ENCODE results near the gene PRTG.

PRTG gene

DNA sequence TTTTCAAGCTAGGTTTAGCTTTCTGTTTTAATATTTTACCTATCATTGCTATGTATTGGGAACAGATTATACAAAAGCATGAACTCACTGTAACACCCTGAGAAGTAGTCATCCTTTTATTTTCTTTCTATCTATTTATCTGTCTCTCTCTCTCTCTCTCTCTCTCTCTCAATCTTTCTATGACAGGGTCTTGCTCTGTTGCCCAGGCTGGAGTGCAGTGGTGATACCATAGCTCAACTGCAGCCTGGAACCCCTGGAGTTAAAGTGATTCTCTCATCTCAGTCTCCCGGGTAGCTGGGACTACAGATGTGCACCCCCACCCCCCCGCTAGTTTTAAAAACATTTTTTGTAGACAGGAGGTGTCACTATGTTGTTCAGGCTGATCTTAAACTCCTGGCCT is 28.9 kb downstream of the PRTG start:
- no peak overlapping the region for H3K4me3 ChIP-seq (ENCODE audit: low read depth, low read length)
- TF ChIP-seq, protein P1, sequence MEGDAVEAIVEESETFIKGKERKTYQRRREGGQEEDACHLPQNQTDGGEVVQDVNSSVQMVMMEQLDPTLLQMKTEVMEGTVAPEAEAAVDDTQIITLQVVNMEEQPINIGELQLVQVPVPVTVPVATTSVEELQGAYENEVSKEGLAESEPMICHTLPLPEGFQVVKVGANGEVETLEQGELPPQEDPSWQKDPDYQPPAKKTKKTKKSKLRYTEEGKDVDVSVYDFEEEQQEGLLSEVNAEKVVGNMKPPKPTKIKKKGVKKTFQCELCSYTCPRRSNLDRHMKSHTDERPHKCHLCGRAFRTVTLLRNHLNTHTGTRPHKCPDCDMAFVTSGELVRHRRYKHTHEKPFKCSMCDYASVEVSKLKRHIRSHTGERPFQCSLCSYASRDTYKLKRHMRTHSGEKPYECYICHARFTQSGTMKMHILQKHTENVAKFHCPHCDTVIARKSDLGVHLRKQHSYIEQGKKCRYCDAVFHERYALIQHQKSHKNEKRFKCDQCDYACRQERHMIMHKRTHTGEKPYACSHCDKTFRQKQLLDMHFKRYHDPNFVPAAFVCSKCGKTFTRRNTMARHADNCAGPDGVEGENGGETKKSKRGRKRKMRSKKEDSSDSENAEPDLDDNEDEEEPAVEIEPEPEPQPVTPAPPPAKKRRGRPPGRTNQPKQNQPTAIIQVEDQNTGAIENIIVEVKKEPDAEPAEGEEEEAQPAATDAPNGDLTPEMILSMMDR (IDR thresholded peaks at IDR 0.05; ENCODE audit: low read depth, low read length, missing control alignments): no peak
- in situ Hi-C loops (cut with HindIII; ENCODE audit: low sequenced_read_pairs): no loop called here
- DNase-seq (ENCODE audit: low read depth): no peak

DNA sequence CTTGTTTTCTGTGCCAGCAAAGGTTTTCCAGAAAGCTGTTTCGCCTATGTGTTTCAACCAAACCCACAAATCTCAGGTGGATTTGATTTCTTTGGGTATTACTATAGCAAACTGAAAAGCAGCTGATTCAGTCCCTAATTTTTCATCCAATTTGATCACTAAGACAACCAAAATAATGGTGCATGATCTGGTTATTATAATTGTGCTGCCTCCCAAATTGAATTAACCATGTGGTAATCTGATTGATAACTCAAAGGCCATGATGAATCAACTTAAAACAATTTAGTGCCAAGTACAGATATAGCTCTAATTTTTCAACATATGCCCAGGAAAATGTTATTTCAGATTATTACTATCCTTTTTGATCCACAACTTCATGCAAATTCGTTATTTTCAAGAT is 30.6 kb downstream of the PRTG start:
- in situ Hi-C loops (cut with HindIII; ENCODE audit: low sequenced_read_pairs): no loop called here
- TF ChIP-seq, protein P1 (IDR thresholded peaks at IDR 0.05; ENCODE audit: low read depth, low read length, missing control alignments): no peak
- H3K4me3 ChIP-seq (ENCODE audit: low read depth, low read length): no peak overlapping the region
- no peak for DNase-seq (ENCODE audit: low read depth)

DNA sequence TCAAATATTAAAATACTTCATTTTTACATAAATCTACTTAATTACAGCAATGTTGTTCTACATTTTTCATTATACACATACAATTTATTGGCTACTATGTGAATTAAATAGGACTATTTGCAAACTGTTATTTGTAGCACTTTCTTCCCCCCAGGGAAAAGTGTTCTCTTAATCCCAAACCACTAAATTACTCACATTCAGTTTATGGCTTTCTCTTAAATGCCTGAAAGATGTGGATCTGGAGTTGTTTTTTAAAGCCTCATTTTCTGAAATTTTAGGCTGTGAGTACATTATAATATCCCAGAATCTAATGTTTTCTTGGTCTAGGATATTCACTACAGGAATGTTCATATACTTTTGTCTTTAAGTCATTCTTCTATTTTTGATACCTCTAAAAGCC is 32.7 kb downstream of the PRTG start:
- TF ChIP-seq, protein P1 (IDR thresholded peaks at IDR 0.05; ENCODE audit: low read depth, low read length, missing control alignments): no peak
- in situ Hi-C loops (cut with HindIII; ENCODE audit: low sequenced_read_pairs): no loop called here
- H3K4me3 ChIP-seq (ENCODE audit: low read depth, low read length): no peak overlapping the region
- DNase-seq (ENCODE audit: low read depth): no peak

DNA sequence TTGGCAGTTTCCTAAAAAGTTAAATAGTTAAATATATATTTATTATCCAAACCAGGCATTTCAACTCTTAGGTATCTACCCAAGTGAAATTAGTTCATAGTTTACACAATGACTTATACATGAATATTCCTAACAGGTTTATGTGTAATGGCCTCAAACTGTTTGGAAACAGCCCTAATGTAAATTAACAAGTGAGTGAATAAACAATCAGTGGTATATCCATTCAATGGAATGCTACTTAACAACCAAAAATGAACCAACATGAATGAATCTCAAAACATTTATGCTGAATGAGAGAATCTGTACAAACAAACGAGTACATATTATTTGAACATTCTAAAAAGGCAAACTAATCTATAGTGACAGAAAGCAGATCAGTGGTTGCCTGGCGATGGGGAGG is 33.5 kb downstream of the PRTG start:
- in situ Hi-C loops (cut with HindIII; ENCODE audit: low sequenced_read_pairs): no loop called here
- TF ChIP-seq, protein P1 (IDR thresholded peaks at IDR 0.05; ENCODE audit: low read depth, low read length, missing control alignments): no peak
- no peak overlapping the region for H3K4me3 ChIP-seq (ENCODE audit: low read depth, low read length)
- no peak for DNase-seq (ENCODE audit: low read depth)

DNA sequence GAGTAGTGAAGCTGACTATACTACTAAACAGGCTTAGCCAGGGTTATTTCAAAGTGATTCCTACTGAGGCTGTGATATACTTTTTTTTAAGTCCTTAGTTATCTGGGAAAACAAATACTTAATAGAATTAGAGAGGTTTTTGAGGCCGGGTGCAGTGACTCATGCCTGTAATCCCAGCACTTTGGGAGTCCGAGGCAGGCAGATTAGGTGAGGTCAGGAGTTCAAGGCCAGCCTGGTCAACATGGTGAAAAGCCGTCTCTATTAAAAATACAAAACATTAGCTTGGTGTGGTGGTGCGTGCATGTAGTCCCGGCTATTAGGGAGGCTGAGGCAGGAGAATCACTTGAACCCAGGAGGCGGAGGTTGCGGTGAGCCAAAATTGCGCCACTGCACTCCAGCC is 34.2 kb downstream of the PRTG start:
- no peak for DNase-seq (ENCODE audit: low read depth)
- TF ChIP-seq, protein P1 (IDR thresholded peaks at IDR 0.05; ENCODE audit: low read depth, low read length, missing control alignments): no peak
- H3K4me3 ChIP-seq (ENCODE audit: low read depth, low read length): no peak overlapping the region
- in situ Hi-C loops (cut with HindIII; ENCODE audit: low sequenced_read_pairs): no loop called here

DNA sequence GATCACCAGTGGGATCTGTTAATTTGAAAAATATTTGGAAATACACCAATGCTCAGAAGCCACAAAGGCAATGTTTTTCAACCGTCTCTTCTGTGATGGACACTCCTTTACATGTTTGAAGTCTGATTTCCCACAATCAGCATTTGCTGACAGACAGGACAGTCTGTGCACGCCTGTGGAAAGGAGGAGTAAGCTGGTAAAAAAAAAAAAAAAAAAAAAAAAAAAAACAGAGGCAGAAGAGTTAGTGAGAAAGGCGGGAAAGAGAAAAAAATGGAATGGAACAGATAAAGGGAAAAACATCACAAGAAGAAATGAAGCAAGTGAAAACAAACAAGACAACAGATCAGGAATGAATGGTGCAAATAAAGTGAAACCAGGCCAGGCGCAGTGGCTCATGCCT is 35.0 kb downstream of the PRTG start:
- H3K4me3 ChIP-seq (ENCODE audit: low read depth, low read length): no peak overlapping the region
- TF ChIP-seq, protein P1 (IDR thresholded peaks at IDR 0.05; ENCODE audit: low read depth, low read length, missing control alignments): no peak
- in situ Hi-C loops (cut with HindIII; ENCODE audit: low sequenced_read_pairs): no loop called here
- no peak for DNase-seq (ENCODE audit: low read depth)

DNA sequence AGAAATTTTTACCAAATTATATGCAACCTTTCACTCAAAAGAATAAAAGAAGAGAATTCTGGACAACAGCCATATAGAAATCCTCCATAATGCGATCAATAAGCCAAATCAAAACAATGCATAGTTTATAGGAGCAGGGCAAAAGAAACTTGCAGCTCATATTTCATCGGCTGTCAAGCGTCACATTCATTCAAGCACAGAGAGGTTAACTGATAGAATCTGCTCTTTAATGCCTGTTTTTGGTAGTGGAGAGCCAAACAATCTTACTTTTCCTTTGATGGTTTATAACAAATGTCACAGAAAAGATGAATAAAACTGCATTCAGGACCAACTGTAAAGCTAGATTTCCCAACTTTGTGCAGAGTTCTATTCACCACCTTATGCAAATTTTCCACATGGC is 35.4 kb downstream of the PRTG start:
- in situ Hi-C loops (cut with HindIII; ENCODE audit: low sequenced_read_pairs): no loop called here
- no peak overlapping the region for H3K4me3 ChIP-seq (ENCODE audit: low read depth, low read length)
- DNase-seq (ENCODE audit: low read depth): no peak
- TF ChIP-seq, protein P1 (IDR thresholded peaks at IDR 0.05; ENCODE audit: low read depth, low read length, missing control alignments): no peak
